Measurements from ENCODE around the gene DRAP1. TPM values are rescaled to one million over a fixed set of nuclear protein-coding genes. Genes with fewer than 3 reads are reported as not detected.

DRAP1 gene
- total RNA-seq, 2 experiments from 2014 or later = 68.2 to 93.2 TPM

GRCh38 chr11:65952052-65952521 lies 32.9 kb downstream of the DRAP1 start:
- TF ChIP-seq EZH2phosphoT487 (IDR thresholded peaks at IDR 0.05; ENCODE audit: borderline replicate concordance, low read depth, low read length) (no peak), CTCF (conservative IDR thresholded peaks at IDR 0.05; ENCODE audit: low read length) (no peak)
- intact Hi-C loops (cut with micrococcal nuclease; ENCODE audit: unreplicated experiment) = no loop called here
- POLR2A ChIA-PET = interaction anchor here (0.8 to 0.9 kb wide), 2 partner anchors 22 to 199 kb away, joined by 3 to 6 read pairs; no protein-coding TSS in a partner anchor

DNA sequence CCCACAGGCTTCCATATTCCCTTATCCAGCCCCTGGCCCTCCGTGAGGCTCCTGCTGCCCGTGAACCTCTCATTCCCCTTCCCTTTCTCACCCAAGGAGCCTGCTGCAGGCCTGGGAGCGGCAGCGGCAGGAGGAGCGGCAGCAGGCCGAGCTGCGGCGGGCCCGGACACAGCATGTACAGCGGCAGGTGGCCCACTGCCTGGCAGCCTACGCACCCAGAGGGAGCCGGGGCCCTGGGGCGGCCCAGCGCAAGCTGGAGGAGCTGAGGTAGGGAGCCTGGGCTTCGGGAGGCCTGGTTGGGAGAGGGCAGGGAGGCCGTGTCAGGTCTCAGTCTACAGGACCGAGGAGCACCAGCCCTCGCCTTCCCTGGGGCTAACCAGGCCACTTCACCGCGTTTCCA lies 34.2 kb downstream of the DRAP1 start:
- POLR2A ChIA-PET = no interaction called here
- BruUV-seq (replicated peaks) = no TSS peak
- TF ChIP-seq EZH2phosphoT487 (IDR thresholded peaks at IDR 0.05; ENCODE audit: borderline replicate concordance, low read depth, low read length) = no peak
- no peak for TF ChIP-seq CTCF (conservative IDR thresholded peaks at IDR 0.05; ENCODE audit: low read length)

More at GRCh38 chr11:65952052-65952521, 32.9 kb downstream of the DRAP1 start:
- no peaks in the 10 kb centered on the region for H3K9me2 ChIP-seq (ENCODE audit: insufficient read depth, low read length)
- H4K20me1 ChIP-seq (ENCODE audit: insufficient read depth, low read length) = no peaks in the 10 kb centered on the region
- no peak overlapping the region for H3K4me2 ChIP-seq (ENCODE audit: low read length)
- no peaks in the 10 kb centered on the region for H3K79me2 ChIP-seq (ENCODE audit: insufficient read depth, low read depth, low read length)
- CTCF ChIA-PET (ENCODE audit: unreplicated experiment) = no interaction called here
- H2AFZ ChIP-seq (ENCODE audit: low read length) = no peak overlapping the region
- H3K4me3 ChIP-seq (ENCODE audit: low read depth, low read length, poor library complexity, severe bottlenecking) = no peak overlapping the region
- no peaks in the 10 kb centered on the region for H3K9me3 ChIP-seq (ENCODE audit: low read length)
- no peak for DNase-seq (ENCODE audit: low spot score)
- no peaks in the 10 kb centered on the region for H3K36me3 ChIP-seq (ENCODE audit: insufficient read depth, low read length)
- peaks cover 8% of the 10 kb centered on the region for H3K4me1 ChIP-seq (ENCODE audit: insufficient read depth, low read length, poor library complexity, severe bottlenecking)
- BruUV-seq (replicated peaks) = no TSS peak
- H3K27ac ChIP-seq (ENCODE audit: low read depth, low read length, poor library complexity, severe bottlenecking) = no peak overlapping the region

GRCh38 chr11:65954771-65955170 lies 35.5 kb downstream of the DRAP1 start:
- Histone ChIP-seq H3K4me3 (ENCODE audit: low read depth, low read length, poor library complexity, severe bottlenecking) (no peak overlapping the region), H3K9me2 (ENCODE audit: insufficient read depth, low read length) (no peaks in the 10 kb centered on the region), H3K4me1 (ENCODE audit: insufficient read depth, low read length, poor library complexity, severe bottlenecking) (peaks cover 11% of the 10 kb centered on the region), H3K9me3 (ENCODE audit: low read length) (no peaks in the 10 kb centered on the region), H3K79me2 (ENCODE audit: insufficient read depth, low read depth, low read length) (no peaks in the 10 kb centered on the region), H3K27ac (ENCODE audit: low read depth, low read length, poor library complexity, severe bottlenecking) (no peak overlapping the region), H3K4me2 (ENCODE audit: low read length) (no peak overlapping the region), H3K36me3 (ENCODE audit: insufficient read depth, low read length) (no peaks in the 10 kb centered on the region), H2AFZ (ENCODE audit: low read length) (no peak overlapping the region), H4K20me1 (ENCODE audit: insufficient read depth, low read length) (no peaks in the 10 kb centered on the region)
- ChIA-PET CTCF (ENCODE audit: unreplicated experiment) (no interaction called here), POLR2A (interaction anchor here (0.6 to 0.7 kb wide), 4 partner anchors 60 to 262 kb away, joined by 3 to 6 read pairs (median 4); partner anchors contain the start of genes CCDC85B and FIBP)
- intact Hi-C loops (cut with micrococcal nuclease; ENCODE audit: unreplicated experiment) = no loop called here
- TF ChIP-seq EZH2phosphoT487 (IDR thresholded peaks at IDR 0.05; ENCODE audit: borderline replicate concordance, low read depth, low read length) (no peak), CTCF (conservative IDR thresholded peaks at IDR 0.05; ENCODE audit: low read length) (no peak)
- no peak for DNase-seq (ENCODE audit: low spot score)
- no TSS peak for BruUV-seq (replicated peaks)

More for the DNA sequence above, 34.2 kb downstream of the DRAP1 start:
- CTCF ChIA-PET (ENCODE audit: unreplicated experiment) = no interaction called here
- no peaks in the 10 kb centered on the region for H3K9me2 ChIP-seq (ENCODE audit: insufficient read depth, low read length)
- no peaks in the 10 kb centered on the region for H4K20me1 ChIP-seq (ENCODE audit: insufficient read depth, low read length)
- H3K27ac ChIP-seq (ENCODE audit: low read depth, low read length, poor library complexity, severe bottlenecking) = no peak overlapping the region
- no peaks in the 10 kb centered on the region for H3K79me2 ChIP-seq (ENCODE audit: insufficient read depth, low read depth, low read length)
- no peaks in the 10 kb centered on the region for H3K36me3 ChIP-seq (ENCODE audit: insufficient read depth, low read length)
- no peak for DNase-seq (ENCODE audit: low spot score)
- no peak overlapping the region for H3K4me2 ChIP-seq (ENCODE audit: low read length)
- H3K4me3 ChIP-seq (ENCODE audit: low read depth, low read length, poor library complexity, severe bottlenecking) = no peak overlapping the region
- peaks cover 11% of the 10 kb centered on the region for H3K4me1 ChIP-seq (ENCODE audit: insufficient read depth, low read length, poor library complexity, severe bottlenecking)
- H3K9me3 ChIP-seq (ENCODE audit: low read length) = no peaks in the 10 kb centered on the region
- intact Hi-C loops (cut with micrococcal nuclease; ENCODE audit: unreplicated experiment) = no loop called here
- H2AFZ ChIP-seq (ENCODE audit: low read length) = no peak overlapping the region

Data from OCI-LY7 (cell line).